Neural cell (in vitro differentiated cells): ENCODE results near the gene FAM107B.

Source experiments
- CTCF ChIP-seq: fragments of 450-650 bp; IDR thresholded peaks from 2 replicates; pipeline ENCODE4 v1.5.1; 2014; ENCODE audit warnings: antibody characterized with exemption, mild to moderate bottlenecking, moderate library complexity; ENCODE audit not compliant: poor library complexity, severe bottlenecking
- POLR2AphosphoS5 ChIP-seq: IDR thresholded peaks from 2 replicates; pipeline ENCODE4 v1.6.1; 2012

GRCh38 chr10:14592566-14592965 lies 182.1 kb downstream of the FAM107B start:
- TF ChIP-seq CTCF (no peak), POLR2AphosphoS5 (no peak)
